RPMI7951 (cell line): ENCODE data around the gene SMURF2. TPM values are rescaled to one million over a fixed set of nuclear protein-coding genes. Genes with fewer than 3 reads are reported as not detected.

ENCODE experiments used
- DNase-seq: peaks from one replicate; pipeline ENCODE4 v3.0.0-alpha.2; 2012; ENCODE audit warnings: low read depth
- total RNA-seq: library from RNA; depleted of rRNA; stranded (reverse); fragments of >200 nt; shearing (Covaris generic); gene quantifications from 2 replicates; pipeline ENCODE4 v1.2.3, GENCODE V29; 2014; rRNA removed

SMURF2 gene
- total RNA-seq, 1 experiment from 2014 or later = 52.1 TPM

DNA sequence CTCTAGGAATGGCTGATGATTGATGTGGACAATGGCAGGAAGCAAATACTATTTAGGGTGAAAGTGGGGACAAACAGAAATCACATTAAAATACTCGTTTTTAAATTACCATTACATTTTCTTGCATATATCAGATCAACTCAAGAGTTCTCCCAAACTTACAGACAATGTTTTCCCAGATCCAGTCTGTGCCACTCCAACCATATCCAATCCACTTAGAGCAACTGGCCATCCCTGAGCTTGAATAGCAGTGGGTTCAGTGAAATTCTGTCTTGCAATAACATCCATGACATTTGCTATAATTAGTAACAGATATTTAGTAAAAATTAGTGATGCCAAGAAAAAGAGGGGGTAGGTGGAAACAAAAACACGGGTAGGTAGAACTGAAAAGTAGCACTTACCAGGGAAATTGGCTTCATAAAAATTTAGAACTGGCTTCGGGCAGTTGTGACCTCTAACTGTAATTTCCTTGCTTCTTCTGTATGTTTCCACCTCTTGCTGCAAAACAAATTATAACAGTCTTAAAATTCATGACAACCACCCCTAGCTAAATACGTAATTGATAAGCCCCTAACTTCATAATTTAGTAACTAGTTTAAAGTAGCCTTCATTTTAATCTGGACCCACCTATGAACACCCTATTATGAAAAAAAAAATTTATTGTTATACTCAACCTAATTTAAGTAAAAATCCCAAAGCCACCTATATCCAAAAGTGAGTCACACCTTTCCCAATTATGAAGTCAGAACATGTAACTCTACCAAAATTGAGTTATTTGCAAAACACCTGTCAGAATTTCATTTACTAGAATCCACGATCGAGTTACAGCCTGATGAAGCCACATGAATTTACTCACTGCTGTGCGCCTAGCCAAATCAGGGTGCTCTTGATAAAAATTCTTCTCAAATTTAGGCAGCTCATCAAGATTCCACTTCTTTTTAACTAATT is 158.0 kb downstream of the SMURF2 start:
- DNase-seq = no peak

- no peak for DNase-seq
Observed at GRCh38 chr17:64503341-64503740, 158.8 kb downstream of the SMURF2 start.

- DNase-seq = no peak
Observed at GRCh38 chr17:64502809-64503208, 159.3 kb downstream of the SMURF2 start.

DNA sequence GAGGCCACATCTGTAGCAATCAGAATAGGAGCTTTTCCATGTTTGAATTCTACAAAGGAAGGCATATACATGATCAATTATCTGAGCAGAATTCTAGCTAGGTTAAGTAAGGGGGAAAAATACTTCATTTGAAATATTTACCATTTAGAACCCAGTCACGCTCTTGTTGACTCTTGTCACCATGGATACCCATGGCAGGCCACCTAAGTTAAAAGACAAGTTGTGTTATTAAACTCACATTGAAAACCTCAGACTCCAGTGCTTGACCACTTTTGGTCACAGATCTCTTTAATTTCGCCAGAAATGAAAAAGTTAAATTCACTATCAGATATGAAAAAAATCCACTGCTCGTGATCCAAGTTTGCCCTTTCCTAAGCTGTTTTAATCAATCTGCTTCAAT is 160.1 kb downstream of the SMURF2 start:
- DNase-seq = no peak

DNA sequence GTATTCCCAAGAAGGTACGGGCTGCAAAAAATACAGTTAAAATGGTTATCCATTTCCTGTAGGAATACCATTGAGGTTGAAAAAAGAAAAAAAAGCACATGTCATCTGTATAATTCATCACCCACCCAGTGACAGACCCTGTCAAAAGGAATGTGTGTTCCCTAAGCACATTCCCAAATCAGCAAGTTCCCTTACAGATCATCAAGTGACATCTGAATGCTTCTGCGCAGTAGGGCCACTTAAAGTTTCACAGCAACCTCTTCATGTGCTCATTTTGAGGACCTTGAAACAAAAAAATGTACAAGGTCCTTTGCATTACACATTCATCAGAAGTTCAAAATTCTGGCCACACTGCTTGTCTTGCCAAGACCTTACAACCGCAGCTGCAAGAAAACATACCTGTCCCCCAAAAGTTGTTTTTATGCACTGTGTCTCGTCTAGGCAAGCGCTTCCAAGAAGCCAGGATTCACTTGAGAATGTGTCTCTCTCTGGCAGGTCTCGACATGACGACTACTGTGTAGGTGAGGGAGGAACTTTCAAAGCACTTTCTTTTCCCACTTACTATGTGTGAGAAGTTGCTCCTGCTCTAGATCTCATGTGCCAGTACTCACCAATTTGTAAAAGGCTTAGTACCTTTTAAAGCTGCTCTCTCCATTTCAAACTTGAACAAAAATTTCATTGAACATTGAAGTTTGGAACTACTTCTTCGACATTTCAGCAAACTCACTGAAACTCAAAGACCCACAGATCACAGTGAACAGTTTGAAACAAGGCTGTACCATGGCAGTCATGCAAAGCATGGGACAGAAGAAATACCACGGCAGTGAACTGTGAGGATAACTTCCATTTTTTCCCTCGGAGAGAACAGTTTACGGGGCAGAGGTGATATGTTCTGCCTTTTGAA is 161.0 kb downstream of the SMURF2 start:
- no peak for DNase-seq

DNA sequence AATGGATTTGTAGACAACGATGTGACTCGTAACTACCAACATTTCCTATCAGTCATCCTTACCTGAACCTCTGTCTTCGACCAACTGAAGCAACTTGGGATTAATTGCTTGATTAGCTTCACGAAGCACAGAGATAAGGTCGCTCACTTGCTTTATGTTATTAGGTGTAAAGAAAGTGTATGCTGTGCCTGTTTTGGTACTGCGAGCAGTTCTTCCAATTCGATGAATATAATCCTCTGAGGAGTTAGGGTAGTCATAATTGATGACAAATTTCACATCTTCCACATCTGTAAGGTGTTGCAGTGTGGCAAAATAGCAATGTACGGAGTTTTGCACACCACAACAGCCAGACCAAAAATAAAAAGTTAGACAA is 161.6 kb downstream of the SMURF2 start:
- no peak for DNase-seq

- DNase-seq = no peak
Observed at GRCh38 chr17:64499805-64500486, 162.2 kb downstream of the SMURF2 start.

- DNase-seq = peak; percentile 14
Observed at GRCh38 chr17:64498308-64499203, 163.6 kb downstream of the SMURF2 start.

DNA sequence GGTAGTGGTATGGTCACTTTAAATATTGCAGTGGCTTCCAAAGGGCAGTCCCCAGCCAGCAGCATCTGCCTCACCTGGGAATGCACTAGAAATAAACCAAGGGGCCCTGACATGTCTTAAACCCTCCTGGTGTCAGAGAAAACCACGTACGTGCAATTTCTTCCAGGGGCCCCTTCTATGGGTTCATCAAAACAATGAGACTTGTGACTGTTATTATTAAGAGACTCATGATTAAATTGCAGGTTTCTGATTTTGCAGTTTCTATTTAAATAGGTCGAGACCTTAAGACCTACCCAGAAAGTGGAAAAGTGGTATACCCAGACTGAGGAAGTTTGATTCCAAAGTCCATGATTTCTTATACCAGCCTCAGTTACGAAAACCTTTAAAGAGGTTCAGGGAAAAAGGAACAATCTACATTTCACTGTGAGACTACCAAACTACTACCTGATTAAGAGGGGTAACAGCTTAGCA is 164.5 kb downstream of the SMURF2 start:
- DNase-seq = no peak

- peak; percentile 88 for DNase-seq
Observed at GRCh38 chr17:64496786-64497564, 165.1 kb downstream of the SMURF2 start, which contains the start of gene POLG2. Gene POLG2 (minus strand): TSS chr17:64497054. CDS start chr17:64496968, 86 bp downstream.

DNA sequence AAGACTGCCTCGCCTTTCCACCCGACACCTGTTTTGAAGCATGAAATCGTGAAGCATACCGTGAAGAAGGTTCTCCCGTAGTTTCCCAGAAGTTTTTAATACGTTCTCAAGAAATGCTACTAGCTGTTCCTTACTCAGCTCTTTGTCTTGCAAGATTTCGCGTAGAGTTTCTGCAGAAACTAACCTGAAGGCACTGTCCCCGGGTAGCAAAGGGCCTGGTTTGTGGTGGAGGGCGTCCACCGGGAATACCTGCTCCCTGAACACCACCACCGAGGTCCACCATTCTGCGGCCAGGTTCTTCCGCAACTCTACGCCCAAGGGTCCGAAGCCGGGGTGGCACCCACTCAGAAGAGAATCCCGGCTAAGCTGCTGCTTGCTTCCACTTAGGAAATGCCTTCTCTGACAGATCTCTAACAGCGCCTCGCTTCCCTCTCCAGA is 165.7 kb downstream of the SMURF2 start:
- DNase-seq = peak; percentile 6

Other genes with a start within 250 kb of the SMURF2 start
- 21.6 and 23.7 TPM in 2 replicates for gene MILR1, start 213.2 kb downstream of the SMURF2 start, total RNA-seq
- gene POLG2, start 165.3 kb downstream of the SMURF2 start, total RNA-seq = 7.7 and 8.1 TPM in 2 replicates
- gene DDX5, start 156.0 kb downstream of the SMURF2 start, total RNA-seq = 182 and 183 TPM in 2 replicates
- gene CEP95, start 155.3 kb downstream of the SMURF2 start, total RNA-seq = 18.0 and 20.2 TPM in 2 replicates